Stimulated activated CD4-positive, alpha-beta T cell treated with anti-CD3 and anti-CD28 coated beads, Interleukin-15, amount 100 ng/mL, for 1 hour (primary cell): ENCODE data around the gene ENTPD8.
A peak's percentile ranks its signal among the peaks of the same experiment; 100 is the strongest.

Source experiments
- DNase-seq, 2 donors: peaks; one replicate each; pipeline ENCODE4 v3.0.0-alpha.2; 2020; ENCODE audit warnings: low read depth in 1 of 2, low spot score in 1 of 2

The ENTPD8 gene

GRCh38 chr9:137431416-137431931 lies 9.7 kb downstream of the ENTPD8 start:
- no peak for DNase-seq

- DNase-seq = no peak
These were observed 10.3 kb downstream of the ENTPD8 start for GRCh38 chr9:137430723-137431415.

GRCh38 chr9:137429974-137430722 lies 11.0 kb downstream of the ENTPD8 start:
- DNase-seq = no peak

- no peak for DNase-seq
These were observed 11.6 kb downstream of the ENTPD8 start for GRCh38 chr9:137429546-137429890.

GRCh38 chr9:137428841-137429545 lies 12.2 kb downstream of the ENTPD8 start:
- no peak for DNase-seq

- DNase-seq = no peak
These were observed 12.9 kb downstream of the ENTPD8 start for GRCh38 chr9:137428311-137428630.

- no peak for DNase-seq
These were observed 13.5 kb downstream of the ENTPD8 start for GRCh38 chr9:137427454-137428310.

GRCh38 chr9:137426018-137426681 lies 15.0 kb downstream of the ENTPD8 start:
- DNase-seq = no peak

GRCh38 chr9:137423514-137424291 lies 17.5 kb downstream of the ENTPD8 start:
- no peak for DNase-seq

GRCh38 chr9:137422604-137423513 lies 18.3 kb downstream of the ENTPD8 start, which contains the start of the genes EXD3 and NOXA1:
EXD3 (minus strand) TSS chr9:137423162; CDS start chr9:137395357, 27,805 bp downstream.
NOXA1 (plus strand) TSS chr9:137423393; CDS start chr9:137423530, 137 bp downstream.
- DNase-seq = peak; percentile 94 to 95

- DNase-seq = no peak
These were observed 19.1 kb downstream of the ENTPD8 start for GRCh38 chr9:137421838-137422603.

GRCh38 chr9:137417161-137418021 lies 23.8 kb downstream of the ENTPD8 start:
- DNase-seq = no peak

- no peak for DNase-seq
These were observed 24.5 kb downstream of the ENTPD8 start for GRCh38 chr9:137416563-137417151.

- no peak for DNase-seq
These were observed 25.1 kb downstream of the ENTPD8 start for GRCh38 chr9:137416006-137416562.

GRCh38 chr9:137415451-137415850 lies 25.7 kb downstream of the ENTPD8 start:
- no peak for DNase-seq

- no peak for DNase-seq
These were observed 28.7 kb downstream of the ENTPD8 start for GRCh38 chr9:137412431-137412830.
